ENCODE data around the gene KIF26A.

Gene KIF26A

GRCh38 chr14:104138098-104138717, at the start of gene KIF26A:
KIF26A (plus strand) TSS chr14:104138587; CDS start chr14:104138723, 136 bp downstream.
- DNase-seq, result peak; percentile 39 to 41

- DNase-seq, result no peak
Observed at GRCh38 chr14:104090071-104090748, 48.2 kb upstream of the KIF26A start.

- no peak for DNase-seq
Observed at GRCh38 chr14:104091061-104091926, 47.1 kb upstream of the KIF26A start.

GRCh38 chr14:104091927-104092771, 46.2 kb upstream of the KIF26A start:
- no peak for DNase-seq

GRCh38 chr14:104092931-104093365, 45.4 kb upstream of the KIF26A start:
- DNase-seq, result no peak

- DNase-seq, result no peak
Observed at GRCh38 chr14:104093366-104094055, 44.9 kb upstream of the KIF26A start.

GRCh38 chr14:104094056-104094708, 44.2 kb upstream of the KIF26A start:
- no peak for DNase-seq

GRCh38 chr14:104094709-104095425, 43.5 kb upstream of the KIF26A start:
- DNase-seq, result peak; percentile 82 to 85

- no peak for DNase-seq
Observed at GRCh38 chr14:104095426-104096310, 42.7 kb upstream of the KIF26A start.

GRCh38 chr14:104096318-104096717, 42.1 kb upstream of the KIF26A start:
- no peak for DNase-seq

GRCh38 chr14:104096751-104097700, 41.4 kb upstream of the KIF26A start:
- DNase-seq, result no peak

- DNase-seq, result no peak
Observed at GRCh38 chr14:104098272-104099095, 39.9 kb upstream of the KIF26A start.

- DNase-seq, result no peak
Observed at GRCh38 chr14:104099096-104100041, 39.0 kb upstream of the KIF26A start.

- DNase-seq, result no peak
Observed at GRCh38 chr14:104100171-104101085, 38.0 kb upstream of the KIF26A start.

- no peak for DNase-seq
Observed at GRCh38 chr14:104101086-104101621, 37.2 kb upstream of the KIF26A start.

Measured in activated CD4-positive, alpha-beta T cell treated with anti-CD3 and anti-CD28 coated beads, Interleukin-2, amount 50 U/mL, for 48 hours (primary cell).